Testis (tissue), 2 donors: Measurements from ENCODE around the gene PSPC1.

Experiments used
- POLR2A ChIP-seq: fragments of 450-650 bp; IDR thresholded peaks from one replicate; pipeline ENCODE4 v1.6.1; 2017; ENCODE audit warnings: antibody characterized with exemption, mild to moderate bottlenecking, moderate library complexity
- TF ChIP-seq, protein P1 (sequence below), 3 experiments: fragments of 450-650 bp in 2 of 3; fragments of 200-600 bp in 1 of 3; sonication (generic) in 1 of 3; IDR thresholded peaks; one replicate each; pipeline ENCODE4 v1.5.1; 2016 to 2019; ENCODE audit warnings: antibody characterized with exemption in 3 of 3, mild to moderate bottlenecking in 2 of 3, moderate library complexity in 1 of 3

DNA sequence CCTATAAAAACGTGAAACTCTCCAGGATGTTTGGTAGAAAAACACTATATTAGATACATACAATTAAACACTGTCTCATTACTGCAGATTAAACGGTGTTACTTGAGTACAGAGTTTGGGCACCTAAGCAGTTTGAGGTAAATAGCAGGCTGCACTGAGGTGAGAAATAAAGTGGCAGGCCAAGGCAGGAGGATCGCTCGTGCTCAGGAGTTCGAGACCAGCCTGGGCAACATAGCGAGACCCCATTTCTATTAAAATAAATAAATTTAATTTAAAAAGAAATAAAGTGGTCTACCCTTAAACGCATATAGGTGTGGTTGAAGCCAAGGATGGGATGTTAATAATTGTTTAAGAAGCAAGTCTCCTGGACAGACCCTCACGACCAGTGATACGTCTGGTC, 1.2 kb downstream of the PSPC1 start:
- TF ChIP-seq, protein P1, sequence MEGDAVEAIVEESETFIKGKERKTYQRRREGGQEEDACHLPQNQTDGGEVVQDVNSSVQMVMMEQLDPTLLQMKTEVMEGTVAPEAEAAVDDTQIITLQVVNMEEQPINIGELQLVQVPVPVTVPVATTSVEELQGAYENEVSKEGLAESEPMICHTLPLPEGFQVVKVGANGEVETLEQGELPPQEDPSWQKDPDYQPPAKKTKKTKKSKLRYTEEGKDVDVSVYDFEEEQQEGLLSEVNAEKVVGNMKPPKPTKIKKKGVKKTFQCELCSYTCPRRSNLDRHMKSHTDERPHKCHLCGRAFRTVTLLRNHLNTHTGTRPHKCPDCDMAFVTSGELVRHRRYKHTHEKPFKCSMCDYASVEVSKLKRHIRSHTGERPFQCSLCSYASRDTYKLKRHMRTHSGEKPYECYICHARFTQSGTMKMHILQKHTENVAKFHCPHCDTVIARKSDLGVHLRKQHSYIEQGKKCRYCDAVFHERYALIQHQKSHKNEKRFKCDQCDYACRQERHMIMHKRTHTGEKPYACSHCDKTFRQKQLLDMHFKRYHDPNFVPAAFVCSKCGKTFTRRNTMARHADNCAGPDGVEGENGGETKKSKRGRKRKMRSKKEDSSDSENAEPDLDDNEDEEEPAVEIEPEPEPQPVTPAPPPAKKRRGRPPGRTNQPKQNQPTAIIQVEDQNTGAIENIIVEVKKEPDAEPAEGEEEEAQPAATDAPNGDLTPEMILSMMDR (IDR thresholded peaks at IDR 0.05) = no peak
- TF ChIP-seq POLR2A = no peak
